HepG2 (cell line): Measurements from ENCODE around the gene RAB34. TPM values are rescaled to one million over a fixed set of nuclear protein-coding genes. Genes with fewer than 3 reads are reported as not detected.

Source experiments
- ATAC-seq: fragments of 200-7000 bp; cut with Tn5 transposase; 3 replicates; pipeline ENCODE4 v1.9.1; 2020; ENCODE audit warnings: mild to moderate bottlenecking, moderate library complexity
- BruUV-seq: library from RNA; stranded (reverse); fragments of 400-500 nt; replicated peaks from 2 replicates; lab custom pipeline; 2021; lab: Mats Ljungman, UMichigan
- CTCF ChIA-PET: fragments of 300-600 bp; formaldehyde crosslinking; extraction: SDS; loops from one replicate; lab custom pipeline; 2021; ENCODE audit warnings: low total read pairs, inconsistent platforms, low intra/inter-chr PET ratio; lab: Yijun Ruan, JAX
- POLR2A ChIA-PET: fragments of 350-600 bp; sonication (Branson Sonifier 250); formaldehyde crosslinking; loops from one replicate; lab custom pipeline; 2020; ENCODE audit warnings: antibody characterized with exemption, inconsistent platforms; lab: Yijun Ruan, JAX
- DNase-seq: peaks from one replicate; pipeline ENCODE4 v3.0.0-alpha.2; 2015; ENCODE audit warnings: low spot score
- FAIRE-seq: peaks from 3 replicates; lab custom pipeline; 2011; peaks lifted over from hg19 to GRCh38; lab: Jason Lieb, UNC
- H2AFZ ChIP-seq: one replicate; pipeline ENCODE4 v1.6.1; 2011; ENCODE audit warnings: low read length, inconsistent platforms
- H3K27ac ChIP-seq: fragments of 300-600 bp; 3 replicates; pipeline ENCODE4 v1.8.0; 2011; ENCODE audit warnings: mixed run types, mild to moderate bottlenecking, mixed read lengths, low read length, inconsistent platforms; ENCODE audit not compliant: insufficient read depth; ENCODE audit errors: extremely low read length
- H3K27me3 ChIP-seq, 2 experiments: fragments of 200-600 bp in 1 of 2; 2 replicates in 1 of 2; 3 replicates in 1 of 2; pipeline versions ENCODE4 v1.6.0 to v1.8.0; 2011; ENCODE audit warnings: low read length in 2 of 2, mild to moderate bottlenecking in 2 of 2, moderate library complexity in 2 of 2, inconsistent platforms in 1 of 2; ENCODE audit not compliant: insufficient read depth in 2 of 2, control insufficient read depth in 1 of 2
- H3K36me3 ChIP-seq, 2 experiments: fragments of 200-600 bp in 1 of 2; replicated peaks in 1 of 2; 2 replicates in 1 of 2; 3 replicates in 1 of 2; pipeline versions ENCODE4 v1.5.1 to v1.8.0; 2011; ENCODE audit warnings: low read length in 2 of 2, inconsistent platforms in 1 of 2; ENCODE audit not compliant: insufficient read depth in 2 of 2, control insufficient read depth in 1 of 2
- H3K4me1 ChIP-seq: 2 replicates; pipeline ENCODE4 v1.5.1; 2012; ENCODE audit warnings: low read length, inconsistent platforms; ENCODE audit not compliant: insufficient read depth
- H3K4me2 ChIP-seq: 2 replicates; pipeline ENCODE4 v1.6.0; 2011; ENCODE audit warnings: low read depth, low read length, inconsistent platforms
- H3K4me3 ChIP-seq, 3 experiments: fragments of 200-600 bp in 1 of 3; sonication (generic), shearing (Covaris generic) in 1 of 3; replicated peaks in 1 of 3; 2 replicates each; pipeline ENCODE4 v1.5.1; 2011 to 2016; ENCODE audit warnings: low read length in 3 of 3, inconsistent platforms in 2 of 3, low read depth in 2 of 3, mild to moderate bottlenecking in 2 of 3, control low read depth in 1 of 3, mixed read lengths in 1 of 3; ENCODE audit not compliant: insufficient read depth in 1 of 3
- H3K79me2 ChIP-seq: one replicate; pipeline ENCODE4 v1.6.1; 2011; ENCODE audit warnings: low read length, inconsistent platforms; ENCODE audit not compliant: insufficient read depth
- H3K9ac ChIP-seq: 2 replicates; pipeline ENCODE4 v1.6.0; 2011; ENCODE audit warnings: mild to moderate bottlenecking, low read depth, low read length, inconsistent platforms; ENCODE audit not compliant: insufficient read depth
- H3K9me3 ChIP-seq: 2 replicates; pipeline ENCODE4 v1.5.1; 2012; ENCODE audit warnings: mild to moderate bottlenecking, low read length
- H4K20me1 ChIP-seq: 2 replicates; pipeline ENCODE4 v1.6.0; 2011; ENCODE audit warnings: inconsistent platforms, mild to moderate bottlenecking, low read length, moderate library complexity; ENCODE audit not compliant: insufficient read depth
- CHD2 ChIP-seq: IDR thresholded peaks from 2 replicates; pipeline ENCODE4 v1.6.1; 2011; ENCODE audit warnings: low read depth, low read length, improper control_type of control experiment
- DR1 ChIP-seq: sonication (generic); formaldehyde crosslinking; IDR thresholded peaks from 2 replicates; pipeline ENCODE4 v1.8.0; 2021; ENCODE audit warnings: mild to moderate bottlenecking, missing genetic modification reagents, inconsistent platforms
- HOXA3 ChIP-seq: sonication (generic); formaldehyde crosslinking; IDR thresholded peaks from 2 replicates; pipeline ENCODE4 v1.5.0; 2020; ENCODE audit warnings: missing genetic modification reagents
- KMT2A ChIP-seq: sonication (generic); formaldehyde crosslinking; IDR thresholded peaks from 2 replicates; pipeline ENCODE4 v1.4.0; 2020; ENCODE audit warnings: missing genetic modification reagents
- MAZ ChIP-seq, 2 experiments: sonication (generic) in 1 of 2; formaldehyde crosslinking in 1 of 2; IDR thresholded peaks; 2 replicates each; pipeline versions ENCODE4 v1.5.0 to v1.6.1; 2012 to 2020; ENCODE audit warnings: low read depth in 2 of 2, mild to moderate bottlenecking in 2 of 2, borderline replicate concordance in 1 of 2, improper control_type of control experiment in 1 of 2, low read length in 1 of 2, missing genetic modification reagents in 1 of 2, moderate library complexity in 1 of 2
- SNAPC2 ChIP-seq: sonication (generic); formaldehyde crosslinking; IDR thresholded peaks from 2 replicates; pipeline ENCODE4 v1.8.1; 2022; ENCODE audit warnings: mild to moderate bottlenecking, missing genetic modification reagents
- SOX6 ChIP-seq, 2 experiments: fragments of 450-650 bp in 1 of 2; sonication (generic) in 1 of 2; formaldehyde crosslinking in 1 of 2; IDR thresholded peaks; 2 replicates each; pipeline versions ENCODE4 v1.4.0 to v1.6.1; 2017 to 2020; ENCODE audit warnings: antibody characterized with exemption in 1 of 2, mild to moderate bottlenecking in 1 of 2, missing genetic modification reagents in 1 of 2
- ZNF766 ChIP-seq: sonication (generic); formaldehyde crosslinking; IDR thresholded peaks from 2 replicates; pipeline ENCODE4 v1.5.0; 2020; ENCODE audit warnings: missing genetic modification reagents, borderline replicate concordance
- WGBS: methylation state at CpG from one replicate; pipeline ENCODE4 v1.1.6; 2017; ENCODE audit warnings: low lambda C conversion rate; 5-methylcytosine and 5-hydroxymethylcytosine counted together
- in situ Hi-C: cut with HindIII; loops from 2 replicates; pipeline ENCODE4 v1.10.0; 2017; ENCODE audit warnings: low pct_unique_long_range_greater_than_20kb; ENCODE audit not compliant: extremely low pct_ligation_motif_present
- intact Hi-C: fragments of 100-400 bp; cut with micrococcal nuclease; formaldehyde crosslinking; loops from one replicate; pipeline ENCODE4 v1.10.0; 2022; ENCODE audit not compliant: unreplicated experiment
- polyA plus RNA-seq, 8 experiments: library from polyadenylated mRNA; depleted of rRNA in 3 of 8; stranded (reverse) in 7 of 8; unstranded in 1 of 8; fragments of >200 nt; fragmentation: Illumina TruSeq in 4 of 8; extraction: Trizol in 4 of 8; gene quantifications; 2 replicates each; pipeline versions ENCODE4 v1.2.1 to v1.2.3, GENCODE V29; 2011 to 2016; ENCODE audit warnings: low read depth in 4 of 8, missing spikeins in 1 of 8, mixed read lengths in 1 of 8; ENCODE audit not compliant: insufficient read depth in 1 of 8
- total RNA-seq, 5 experiments: library from RNA; depleted of rRNA; stranded (reverse); fragments of >200 nt; fragmentation: Illumina TruSeq; extraction: Trizol; gene quantifications; 2 replicates each; pipeline ENCODE4 v1.2.3, GENCODE V29; 2016; ENCODE audit warnings: low read depth in 1 of 5
- TF ChIP-seq, protein P1 (sequence below): sonication (generic); formaldehyde crosslinking; IDR thresholded peaks from 2 replicates; pipeline ENCODE4 v1.4.0; 2020; ENCODE audit warnings: missing genetic modification reagents
- TF ChIP-seq, protein P2 (sequence below): IDR thresholded peaks from 2 replicates; pipeline ENCODE4 v1.6.1; 2016; ENCODE audit warnings: missing compliant biosample characterization, missing genetic modification reagents, borderline replicate concordance
- TF ChIP-seq, protein P3 (sequence below): sonication (generic); formaldehyde crosslinking; IDR thresholded peaks from 2 replicates; pipeline ENCODE4 v1.4.0; 2020; ENCODE audit warnings: missing genetic modification reagents, borderline replicate concordance

The RAB34 gene
- total and polyA plus RNA-seq, 2 of the 13 experiments (the other 11 are each of a cell fraction or from before 2014, with no cell fraction given): 0.49 TPM; not detected in 1

DNA sequence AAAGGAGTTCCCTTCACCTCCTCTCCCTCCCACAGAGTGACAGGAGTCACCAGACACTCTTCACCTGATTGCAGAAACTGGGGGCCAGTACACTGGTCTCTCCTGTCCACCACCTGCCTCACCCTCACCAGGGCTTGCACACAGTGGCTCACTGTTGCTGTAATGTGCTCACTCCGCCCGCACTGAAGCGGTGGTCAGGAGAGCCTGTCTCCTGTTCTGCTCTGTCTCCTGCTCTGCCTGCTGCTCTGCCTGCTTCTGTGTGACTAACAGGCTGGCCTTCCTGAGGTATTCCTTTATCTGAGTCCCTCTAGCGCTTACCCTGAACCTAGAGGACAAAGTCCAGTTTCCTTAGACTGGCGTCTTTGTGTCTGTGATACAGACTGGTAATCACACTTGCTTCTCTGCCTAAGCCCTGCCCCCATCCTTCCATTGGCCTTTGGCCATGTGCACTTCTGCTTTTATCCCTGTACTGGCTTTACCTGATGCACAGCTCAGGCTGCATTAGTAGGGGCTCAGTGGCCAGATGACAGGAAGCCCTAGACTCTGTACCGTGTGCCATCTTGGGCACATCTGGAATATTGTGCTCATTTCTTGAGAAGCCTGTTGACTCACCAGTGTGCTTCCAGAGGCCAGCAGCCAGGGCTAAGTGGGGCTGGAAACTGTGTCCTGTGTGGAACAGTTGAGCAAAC, 19.3 kb downstream of the RAB34 start:
- ATAC-seq (peak; percentile 95), FAIRE-seq (peak; percentile 100), DNase-seq (peak; percentile 100)
- WGBS: 0% methylated on average over 6 of the region's 6 CpGs
- in situ Hi-C loops (no loop called here), intact Hi-C loops (loop anchor here (2.0 to 5.0 kb wide), 2 partner anchors 28 to 36 kb away; partner anchors contain the start of genes SDF2, SUPT6H and TLCD1)
- Histone ChIP-seq H3K79me2 (no peaks in the 10 kb centered on the region), H4K20me1 (no peaks in the 10 kb centered on the region), H3K4me3 (peak overlapping the region in 1 of 3 experiments; percentile 20; a peak in 1 of 6 replicates), H3K9me3 (no peaks in the 10 kb centered on the region), H3K4me1 (peaks cover 72% of the 10 kb centered on the region), H3K27ac (peak overlapping the region; percentile 91), H3K4me2 (peak overlapping the region; percentile 57), H3K27me3 (no peaks in the 10 kb centered on the region), H3K36me3 (peaks cover 46 to 80% of the 10 kb centered on the region in 2 experiments), H2AFZ (no peak overlapping the region), H3K9ac (peak overlapping the region; percentile 68)
- POLR2A ChIA-PET: interaction anchor here (0.7 to 8.2 kb wide), 18 partner anchors 10 to 328 kb away, joined by 3 to 145 read pairs (median 5); partner anchors contain the start of genes BLTP2, NEK8, PIGS and PROCA1
- CTCF ChIA-PET: no interaction called here
- no TSS peak for BruUV-seq
- TF ChIP-seq SNAPC2 (CRISPR knock-in tag) (peak; percentile 97), DR1 (CRISPR knock-in tag) (peak; percentile 91), CHD2 (peak; percentile 39; the same call in 1 of the 2 replicates), SOX6 (IDR thresholded peaks at IDR 0.05) (no peak), SOX6 (CRISPR knock-in tag; IDR thresholded peaks at IDR 0.05) (peak; percentile 94), ZNF766 (CRISPR knock-in tag) (0 out of 2 replicates have a peak, but pooled peaks have one; percentile 45), MAZ (IDR thresholded peaks at IDR 0.05; ENCODE audit: borderline replicate concordance, low read depth, low read length) (0 out of 2 replicates have a peak, but pooled peaks have one; percentile 9), MAZ (CRISPR knock-in tag; IDR thresholded peaks at IDR 0.05; ENCODE audit: low read depth) (peak; percentile 37), KMT2A (peak; percentile 34; the same call in 1 of the 2 replicates), HOXA3 (CRISPR knock-in tag) (peak; percentile 88)
- TF ChIP-seq, protein P1, sequence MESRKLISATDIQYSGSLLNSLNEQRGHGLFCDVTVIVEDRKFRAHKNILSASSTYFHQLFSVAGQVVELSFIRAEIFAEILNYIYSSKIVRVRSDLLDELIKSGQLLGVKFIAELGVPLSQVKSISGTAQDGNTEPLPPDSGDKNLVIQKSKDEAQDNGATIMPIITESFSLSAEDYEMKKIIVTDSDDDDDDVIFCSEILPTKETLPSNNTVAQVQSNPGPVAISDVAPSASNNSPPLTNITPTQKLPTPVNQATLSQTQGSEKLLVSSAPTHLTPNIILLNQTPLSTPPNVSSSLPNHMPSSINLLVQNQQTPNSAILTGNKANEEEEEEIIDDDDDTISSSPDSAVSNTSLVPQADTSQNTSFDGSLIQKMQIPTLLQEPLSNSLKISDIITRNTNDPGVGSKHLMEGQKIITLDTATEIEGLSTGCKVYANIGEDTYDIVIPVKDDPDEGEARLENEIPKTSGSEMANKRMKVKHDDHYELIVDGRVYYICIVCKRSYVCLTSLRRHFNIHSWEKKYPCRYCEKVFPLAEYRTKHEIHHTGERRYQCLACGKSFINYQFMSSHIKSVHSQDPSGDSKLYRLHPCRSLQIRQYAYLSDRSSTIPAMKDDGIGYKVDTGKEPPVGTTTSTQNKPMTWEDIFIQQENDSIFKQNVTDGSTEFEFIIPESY (CRISPR knock-in tag): peak; percentile 45; the same call in 1 of the 2 replicates
- TF ChIP-seq, protein P2, sequence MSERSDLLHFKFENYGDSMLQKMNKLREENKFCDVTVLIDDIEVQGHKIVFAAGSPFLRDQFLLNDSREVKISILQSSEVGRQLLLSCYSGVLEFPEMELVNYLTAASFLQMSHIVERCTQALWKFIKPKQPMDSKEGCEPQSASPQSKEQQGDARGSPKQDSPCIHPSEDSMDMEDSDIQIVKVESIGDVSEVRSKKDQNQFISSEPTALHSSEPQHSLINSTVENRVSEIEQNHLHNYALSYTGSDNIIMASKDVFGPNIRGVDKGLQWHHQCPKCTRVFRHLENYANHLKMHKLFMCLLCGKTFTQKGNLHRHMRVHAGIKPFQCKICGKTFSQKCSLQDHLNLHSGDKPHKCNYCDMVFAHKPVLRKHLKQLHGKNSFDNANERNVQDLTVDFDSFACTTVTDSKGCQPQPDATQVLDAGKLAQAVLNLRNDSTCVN (CRISPR knock-in tag): peak; percentile 68; the same call in 1 of the 2 replicates
- TF ChIP-seq, protein P3, sequence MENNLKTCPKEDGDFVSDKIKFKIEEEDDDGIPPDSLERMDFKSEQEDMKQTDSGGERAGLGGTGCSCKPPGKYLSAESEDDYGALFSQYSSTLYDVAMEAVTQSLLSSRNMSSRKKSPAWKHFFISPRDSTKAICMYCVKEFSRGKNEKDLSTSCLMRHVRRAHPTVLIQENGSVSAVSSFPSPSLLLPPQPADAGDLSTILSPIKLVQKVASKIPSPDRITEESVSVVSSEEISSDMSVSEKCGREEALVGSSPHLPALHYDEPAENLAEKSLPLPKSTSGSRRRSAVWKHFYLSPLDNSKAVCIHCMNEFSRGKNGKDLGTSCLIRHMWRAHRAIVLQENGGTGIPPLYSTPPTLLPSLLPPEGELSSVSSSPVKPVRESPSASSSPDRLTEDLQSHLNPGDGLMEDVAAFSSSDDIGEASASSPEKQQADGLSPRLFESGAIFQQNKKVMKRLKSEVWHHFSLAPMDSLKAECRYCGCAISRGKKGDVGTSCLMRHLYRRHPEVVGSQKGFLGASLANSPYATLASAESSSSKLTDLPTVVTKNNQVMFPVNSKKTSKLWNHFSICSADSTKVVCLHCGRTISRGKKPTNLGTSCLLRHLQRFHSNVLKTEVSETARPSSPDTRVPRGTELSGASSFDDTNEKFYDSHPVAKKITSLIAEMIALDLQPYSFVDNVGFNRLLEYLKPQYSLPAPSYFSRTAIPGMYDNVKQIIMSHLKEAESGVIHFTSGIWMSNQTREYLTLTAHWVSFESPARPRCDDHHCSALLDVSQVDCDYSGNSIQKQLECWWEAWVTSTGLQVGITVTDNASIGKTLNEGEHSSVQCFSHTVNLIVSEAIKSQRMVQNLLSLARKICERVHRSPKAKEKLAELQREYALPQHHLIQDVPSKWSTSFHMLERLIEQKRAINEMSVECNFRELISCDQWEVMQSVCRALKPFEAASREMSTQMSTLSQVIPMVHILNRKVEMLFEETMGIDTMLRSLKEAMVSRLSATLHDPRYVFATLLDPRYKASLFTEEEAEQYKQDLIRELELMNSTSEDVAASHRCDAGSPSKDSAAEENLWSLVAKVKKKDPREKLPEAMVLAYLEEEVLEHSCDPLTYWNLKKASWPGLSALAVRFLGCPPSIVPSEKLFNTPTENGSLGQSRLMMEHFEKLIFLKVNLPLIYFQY (CRISPR knock-in tag): peak; percentile 40; the same call in 1 of the 2 replicates
